Gastrocnemius medialis (tissue), 4 donors: ENCODE results near the gene GXYLT1. TPM values are rescaled to one million over a fixed set of nuclear protein-coding genes. Genes with fewer than 3 reads are reported as not detected.
"Not testable (repeated sequence)": the region's sequence is repeated elsewhere in the genome, so short reads cannot be mapped to it uniquely, and the experiment has no call there.

Experiments
- ATAC-seq, 2 donors: fragments of 150-250 bp; one replicate each; pipeline ENCODE4 v1.9.1; 2016
- DNase-seq, 2 donors: peaks; one replicate each; pipeline ENCODE4 v3.0.0-alpha.2; 2019
- H3K27ac ChIP-seq, 4 donors: fragments of 200-600 bp; sonication (generic); 1 replicate in 1 of 4; 2 replicates in 3 of 4; pipeline ENCODE4 v1.5.1; 2016 to 2018; ENCODE audit warnings: mild to moderate bottlenecking in 2 of 4, moderate library complexity in 1 of 4
- H3K27me3 ChIP-seq, 3 donors: fragments of 200-600 bp; sonication (generic) in 2 of 3; 1 replicate in 1 of 3; 2 replicates in 2 of 3; pipeline versions ENCODE4 v1.5.1 to v1.6.0; 2016 to 2019; ENCODE audit warnings: mild to moderate bottlenecking in 1 of 3, moderate library complexity in 1 of 3
- H3K36me3 ChIP-seq, 2 donors: fragments of 200-600 bp; sonication (generic) in 1 of 2; one replicate each; pipeline ENCODE4 v1.5.1; 2017 to 2018
- H3K4me1 ChIP-seq, 2 donors: fragments of 200-600 bp; sonication (generic) in 1 of 2; one replicate each; pipeline ENCODE4 v1.5.1; 2016 to 2017; ENCODE audit warnings: mild to moderate bottlenecking in 2 of 2
- H3K4me3 ChIP-seq, 4 donors: fragments of 200-600 bp; sonication (generic) in 3 of 4; 1 replicate in 1 of 4; 2 replicates in 3 of 4; pipeline ENCODE4 v1.5.1; 2016 to 2019; ENCODE audit warnings: mild to moderate bottlenecking in 2 of 4
- H3K9me3 ChIP-seq, 3 donors: fragments of 200-600 bp; sonication (generic) in 2 of 3; 1 replicate in 1 of 3; 2 replicates in 2 of 3; pipeline ENCODE4 v1.5.1; 2016 to 2019
- CTCF ChIP-seq, 5 experiments: fragments of 450-650 bp in 3 of 5; fragments of 200-600 bp in 2 of 5; sonication (generic) in 2 of 5; IDR thresholded peaks in 4 of 5; conservative IDR thresholded peaks in 1 of 5; 1 replicate in 4 of 5; 2 replicates in 1 of 5; pipeline ENCODE4 v1.5.1; 2016 to 2019; ENCODE audit warnings: antibody characterized with exemption in 5 of 5, mild to moderate bottlenecking in 3 of 5, moderate library complexity in 3 of 5
- POLR2A ChIP-seq, 2 donors: fragments of 450-650 bp; IDR thresholded peaks; one replicate each; pipeline ENCODE4 v1.6.1; 2017; ENCODE audit warnings: antibody characterized with exemption in 2 of 2, mild to moderate bottlenecking in 2 of 2, moderate library complexity in 2 of 2
- in situ Hi-C, 4 donors: fragments of 200-750 bp; cut with MboI; loops; one replicate each; pipeline versions ENCODE4 v1.15.0 to v1.8.0; 2017; ENCODE audit warnings: low sequenced_read_pairs in 4 of 4
- intact Hi-C: fragments of 100-400 bp; cut with DNase I; formaldehyde crosslinking; loops from one replicate; pipeline ENCODE4 v1.15.1; 2023; ENCODE audit warnings: low total_unique reads
- total RNA-seq, 4 donors: library from RNA; depleted of rRNA; stranded (reverse); fragments of >200 nt; gene quantifications; one replicate each; pipeline versions ENCODE4 v1.1.0 to v1.2.3, GENCODE V29; 2016

The GXYLT1 gene
- total RNA-seq, 4 donors from 2014 or later = 4.4 to 5.5 (median 5.0) TPM

DNA sequence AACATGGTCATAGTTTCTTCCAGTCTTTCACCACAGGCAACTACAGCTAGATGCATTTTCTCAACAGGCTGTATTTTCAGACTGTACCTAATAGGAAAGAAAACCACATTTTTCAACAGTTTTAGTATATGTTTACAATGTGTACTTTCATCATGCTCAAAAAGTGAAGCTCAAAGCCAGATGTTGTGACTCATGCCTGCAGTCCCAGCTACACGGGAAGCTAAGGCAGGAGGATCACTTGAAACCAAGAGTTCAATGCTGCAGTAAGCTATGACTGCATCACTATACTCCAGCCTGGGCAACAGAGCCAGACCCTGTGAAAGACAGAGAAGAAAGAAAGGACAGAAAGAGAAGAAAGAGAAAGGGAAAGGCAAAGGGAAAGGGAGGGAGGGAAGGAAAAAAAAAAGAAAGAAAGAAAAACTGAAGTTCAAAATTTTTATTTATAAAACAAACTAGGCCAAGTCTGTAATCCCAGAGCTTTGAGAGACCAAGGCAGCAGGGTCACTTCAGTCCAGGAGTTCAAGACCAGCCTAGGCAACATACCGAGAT, 25.5 kb downstream of the GXYLT1 start:
- peaks cover 7 to 10% of the 10 kb centered on the region in 2 donors for H3K4me1 ChIP-seq
- intact Hi-C loops = no loop called here
- no peaks in the 10 kb centered on the region for H3K9me3 ChIP-seq
- in situ Hi-C loops = no loop called here
- no peak overlapping the region for H3K4me3 ChIP-seq
- no peak overlapping the region for H3K27ac ChIP-seq
- peaks cover 0 to 17% of the 10 kb centered on the region in 2 donors for H3K36me3 ChIP-seq
- TF ChIP-seq POLR2A (IDR thresholded peaks at IDR 0.05) (no peak), CTCF (IDR thresholded peaks at IDR 0.05 in 4 of 5, conservative IDR thresholded peaks at IDR 0.05 in 1 of 5) (no peak)
- ATAC-seq (no peak), DNase-seq (no peak)
- no peaks in the 10 kb centered on the region for H3K27me3 ChIP-seq

GRCh38 chr12:42118136-42118879, 26.4 kb downstream of the GXYLT1 start:
- intact Hi-C loops (no loop called here), in situ Hi-C loops (no loop called here)
- H3K27me3 ChIP-seq = no peaks in the 10 kb centered on the region
- peaks cover 6 to 10% of the 10 kb centered on the region in 2 donors for H3K4me1 ChIP-seq
- peaks cover 0 to 17% of the 10 kb centered on the region in 2 donors for H3K36me3 ChIP-seq
- DNase-seq (no peak), ATAC-seq (no peak)
- no peak overlapping the region for H3K4me3 ChIP-seq
- H3K27ac ChIP-seq = no peak overlapping the region
- no peaks in the 10 kb centered on the region for H3K9me3 ChIP-seq
- no peak for TF ChIP-seq POLR2A (IDR thresholded peaks at IDR 0.05)
- TF ChIP-seq CTCF (IDR thresholded peaks at IDR 0.05 in 4 of 5, conservative IDR thresholded peaks at IDR 0.05 in 1 of 5) = no peak

DNA sequence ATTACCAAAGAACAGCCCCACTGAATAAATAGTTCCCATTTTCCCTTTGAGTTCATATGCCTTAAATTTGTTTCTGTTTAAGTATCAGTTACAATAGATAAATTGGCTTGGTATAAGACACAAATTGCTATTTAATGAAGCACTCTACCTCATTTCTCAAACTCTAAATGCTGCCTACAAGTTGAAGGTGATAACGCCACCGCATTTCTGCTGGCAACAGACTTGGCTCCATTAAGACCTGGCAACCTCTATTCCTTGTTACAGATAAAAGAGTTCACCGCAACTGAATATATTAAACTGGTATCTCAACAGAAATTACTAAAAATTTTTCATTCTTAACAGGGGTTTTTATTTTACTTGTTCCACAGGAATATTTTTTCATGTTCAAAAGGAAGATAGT, 35.6 kb downstream of the GXYLT1 start:
- TF ChIP-seq CTCF (IDR thresholded peaks at IDR 0.05 in 4 of 5, conservative IDR thresholded peaks at IDR 0.05 in 1 of 5) (no peak), POLR2A (IDR thresholded peaks at IDR 0.05) (no peak)
- Histone ChIP-seq H3K4me1 (no peaks in the 10 kb centered on the region), H3K4me3 (no peak overlapping the region), H3K36me3 (peaks cover 0 to 4% of the 10 kb centered on the region in 2 donors), H3K27me3 (no peaks in the 10 kb centered on the region), H3K9me3 (no peaks in the 10 kb centered on the region), H3K27ac (no peak overlapping the region)
- DNase-seq (no peak), ATAC-seq (no peak)
- in situ Hi-C loops = no loop called here
- intact Hi-C loops = no loop called here

GRCh38 chr12:42106791-42107190, 37.9 kb downstream of the GXYLT1 start:
- in situ Hi-C loops, intact Hi-C loops, ATAC-seq: not testable (repeated sequence)

DNA sequence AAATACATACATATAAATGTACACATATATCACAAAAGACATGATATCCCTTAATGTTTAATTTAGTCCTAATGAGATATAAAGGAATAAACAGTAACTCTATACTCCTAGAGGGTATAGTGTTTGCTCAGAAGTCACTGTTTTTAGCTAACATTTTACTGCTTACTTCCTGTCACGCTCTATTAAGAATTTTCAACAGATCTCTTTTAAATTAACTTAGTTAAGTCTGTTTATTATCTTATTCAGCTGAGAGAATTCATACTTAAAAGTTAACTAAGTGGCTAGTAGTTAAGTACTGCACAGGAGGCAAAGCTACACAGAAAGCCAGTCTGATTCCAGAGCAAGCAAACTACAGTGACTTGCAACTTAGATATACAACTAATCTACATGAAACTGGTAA, 39.9 kb downstream of the GXYLT1 start:
- Histone ChIP-seq H3K4me3 (no peak overlapping the region), H3K27ac (no peak overlapping the region), H3K36me3 (no peaks in the 10 kb centered on the region), H3K4me1 (peaks cover 0 to 4% of the 10 kb centered on the region in 2 donors), H3K9me3 (no peaks in the 10 kb centered on the region), H3K27me3 (no peaks in the 10 kb centered on the region)
- intact Hi-C loops (no loop called here), in situ Hi-C loops (no loop called here)
- DNase-seq = no peak
- TF ChIP-seq CTCF (IDR thresholded peaks at IDR 0.05 in 4 of 5, conservative IDR thresholded peaks at IDR 0.05 in 1 of 5) = no peak
- no peak for TF ChIP-seq POLR2A (IDR thresholded peaks at IDR 0.05)
- no peak for ATAC-seq

More at GRCh38 chr12:42106791-42107190, 37.9 kb downstream of the GXYLT1 start:
- H3K4me1 ChIP-seq, DNase-seq, H3K27ac ChIP-seq, H3K27me3 ChIP-seq, H3K4me3 ChIP-seq, H3K36me3 ChIP-seq, H3K9me3 ChIP-seq: not testable (repeated sequence)
